ENCODE measurements around the gene UMAD1.

UMAD1 gene

GRCh38 chr7:7695111-7695817 is 54.7 kb downstream of the UMAD1 start:
- Histone ChIP-seq H3K36me3 (ENCODE audit: control insufficient read depth, insufficient read depth, low read length, severe bottlenecking) (no peaks in the 10 kb centered on the region), H3K4me3 (ENCODE audit: low read length) (no peak overlapping the region), H3K9me3 (ENCODE audit: control insufficient read depth, low read length) (no peaks in the 10 kb centered on the region), H3K4me1 (ENCODE audit: control insufficient read depth, insufficient read depth, low read length) (peaks cover 23% of the 10 kb centered on the region), H3K27me3 (replicated peaks; ENCODE audit: control insufficient read depth, insufficient read depth, low read length) (no peaks in the 10 kb centered on the region), H3K9ac (ENCODE audit: low read length) (no peak overlapping the region)
- DNase-seq (ENCODE audit: low read depth): no peak

GRCh38 chr7:7696458-7697119 is 56.0 kb downstream of the UMAD1 start:
- Histone ChIP-seq H3K4me1 (ENCODE audit: control insufficient read depth, insufficient read depth, low read length) (peaks cover 23% of the 10 kb centered on the region), H3K36me3 (ENCODE audit: control insufficient read depth, insufficient read depth, low read length, severe bottlenecking) (no peaks in the 10 kb centered on the region), H3K9me3 (ENCODE audit: control insufficient read depth, low read length) (no peaks in the 10 kb centered on the region), H3K27me3 (replicated peaks; ENCODE audit: control insufficient read depth, insufficient read depth, low read length) (no peaks in the 10 kb centered on the region), H3K4me3 (ENCODE audit: low read length) (peak overlapping the region; percentile 48), H3K9ac (ENCODE audit: low read length) (peak overlapping the region; percentile 14)
- peak; percentile 40 for DNase-seq (ENCODE audit: low read depth)

- peaks cover 23% of the 10 kb centered on the region for H3K4me1 ChIP-seq (ENCODE audit: control insufficient read depth, insufficient read depth, low read length)
- no peak overlapping the region for H3K9ac ChIP-seq (ENCODE audit: low read length)
- DNase-seq (ENCODE audit: low read depth): no peak
- H3K9me3 ChIP-seq (ENCODE audit: control insufficient read depth, low read length): no peaks in the 10 kb centered on the region
- no peaks in the 10 kb centered on the region for H3K36me3 ChIP-seq (ENCODE audit: control insufficient read depth, insufficient read depth, low read length, severe bottlenecking)
- H3K4me3 ChIP-seq (ENCODE audit: low read length): no peak overlapping the region
- H3K27me3 ChIP-seq (replicated peaks; ENCODE audit: control insufficient read depth, insufficient read depth, low read length): no peaks in the 10 kb centered on the region
Observed at GRCh38 chr7:7698930-7699329, 58.4 kb downstream of the UMAD1 start.

GRCh38 chr7:7699380-7699779 is 58.8 kb downstream of the UMAD1 start:
- DNase-seq (ENCODE audit: low read depth): no peak
- peaks cover 23% of the 10 kb centered on the region for H3K4me1 ChIP-seq (ENCODE audit: control insufficient read depth, insufficient read depth, low read length)
- no peaks in the 10 kb centered on the region for H3K9me3 ChIP-seq (ENCODE audit: control insufficient read depth, low read length)
- no peaks in the 10 kb centered on the region for H3K27me3 ChIP-seq (replicated peaks; ENCODE audit: control insufficient read depth, insufficient read depth, low read length)
- no peak overlapping the region for H3K9ac ChIP-seq (ENCODE audit: low read length)
- no peak overlapping the region for H3K4me3 ChIP-seq (ENCODE audit: low read length)
- H3K36me3 ChIP-seq (ENCODE audit: control insufficient read depth, insufficient read depth, low read length, severe bottlenecking): no peaks in the 10 kb centered on the region

GRCh38 chr7:7699970-7700369 is 59.4 kb downstream of the UMAD1 start:
- Histone ChIP-seq H3K36me3 (ENCODE audit: control insufficient read depth, insufficient read depth, low read length, severe bottlenecking) (no peaks in the 10 kb centered on the region), H3K27me3 (replicated peaks; ENCODE audit: control insufficient read depth, insufficient read depth, low read length) (no peaks in the 10 kb centered on the region), H3K9ac (ENCODE audit: low read length) (no peak overlapping the region), H3K4me1 (ENCODE audit: control insufficient read depth, insufficient read depth, low read length) (peaks cover 22% of the 10 kb centered on the region), H3K9me3 (ENCODE audit: control insufficient read depth, low read length) (no peaks in the 10 kb centered on the region), H3K4me3 (ENCODE audit: low read length) (no peak overlapping the region)
- no peak for DNase-seq (ENCODE audit: low read depth)

- no peak overlapping the region for H3K9ac ChIP-seq (ENCODE audit: low read length)
- no peaks in the 10 kb centered on the region for H3K9me3 ChIP-seq (ENCODE audit: control insufficient read depth, low read length)
- peaks cover 8% of the 10 kb centered on the region for H3K4me1 ChIP-seq (ENCODE audit: control insufficient read depth, insufficient read depth, low read length)
- no peak for DNase-seq (ENCODE audit: low read depth)
- H3K27me3 ChIP-seq (replicated peaks; ENCODE audit: control insufficient read depth, insufficient read depth, low read length): no peaks in the 10 kb centered on the region
- no peaks in the 10 kb centered on the region for H3K36me3 ChIP-seq (ENCODE audit: control insufficient read depth, insufficient read depth, low read length, severe bottlenecking)
- no peak overlapping the region for H3K4me3 ChIP-seq (ENCODE audit: low read length)
Observed at GRCh38 chr7:7701527-7701926, 61.0 kb downstream of the UMAD1 start.

GRCh38 chr7:7702826-7703225 is 62.3 kb downstream of the UMAD1 start:
- H3K4me3 ChIP-seq (ENCODE audit: low read length): no peak overlapping the region

GRCh38 chr7:7703427-7703826 is 62.9 kb downstream of the UMAD1 start:
- no peak overlapping the region for H3K4me3 ChIP-seq (ENCODE audit: low read length)
- H3K27me3 ChIP-seq (replicated peaks; ENCODE audit: control insufficient read depth, insufficient read depth, low read length): no peaks in the 10 kb centered on the region
- no peak for DNase-seq (ENCODE audit: low read depth)
- no peaks in the 10 kb centered on the region for H3K36me3 ChIP-seq (ENCODE audit: control insufficient read depth, insufficient read depth, low read length, severe bottlenecking)
- H3K4me1 ChIP-seq (ENCODE audit: control insufficient read depth, insufficient read depth, low read length): no peaks in the 10 kb centered on the region
- H3K9ac ChIP-seq (ENCODE audit: low read length): no peak overlapping the region
- H3K9me3 ChIP-seq (ENCODE audit: control insufficient read depth, low read length): no peaks in the 10 kb centered on the region

More at GRCh38 chr7:7702826-7703225, 62.3 kb downstream of the UMAD1 start:
- peak; percentile 52 for DNase-seq (ENCODE audit: low read depth)
- no peak overlapping the region for H3K9ac ChIP-seq (ENCODE audit: low read length)
- no peaks in the 10 kb centered on the region for H3K9me3 ChIP-seq (ENCODE audit: control insufficient read depth, low read length)
- no peaks in the 10 kb centered on the region for H3K4me1 ChIP-seq (ENCODE audit: control insufficient read depth, insufficient read depth, low read length)
- H3K27me3 ChIP-seq (replicated peaks; ENCODE audit: control insufficient read depth, insufficient read depth, low read length): no peaks in the 10 kb centered on the region
- no peaks in the 10 kb centered on the region for H3K36me3 ChIP-seq (ENCODE audit: control insufficient read depth, insufficient read depth, low read length, severe bottlenecking)

GRCh38 chr7:7704867-7705266 is 64.3 kb downstream of the UMAD1 start:
- no peak overlapping the region for H3K4me3 ChIP-seq (ENCODE audit: low read length)
- no peaks in the 10 kb centered on the region for H3K9me3 ChIP-seq (ENCODE audit: control insufficient read depth, low read length)
- no peaks in the 10 kb centered on the region for H3K27me3 ChIP-seq (replicated peaks; ENCODE audit: control insufficient read depth, insufficient read depth, low read length)
- H3K36me3 ChIP-seq (ENCODE audit: control insufficient read depth, insufficient read depth, low read length, severe bottlenecking): no peaks in the 10 kb centered on the region
- H3K9ac ChIP-seq (ENCODE audit: low read length): no peak overlapping the region
- H3K4me1 ChIP-seq (ENCODE audit: control insufficient read depth, insufficient read depth, low read length): no peaks in the 10 kb centered on the region
- DNase-seq (ENCODE audit: low read depth): no peak

- H3K9ac ChIP-seq (ENCODE audit: low read length): no peak overlapping the region
- no peaks in the 10 kb centered on the region for H3K4me1 ChIP-seq (ENCODE audit: control insufficient read depth, insufficient read depth, low read length)
- no peak for DNase-seq (ENCODE audit: low read depth)
- H3K27me3 ChIP-seq (replicated peaks; ENCODE audit: control insufficient read depth, insufficient read depth, low read length): no peaks in the 10 kb centered on the region
- no peak overlapping the region for H3K4me3 ChIP-seq (ENCODE audit: low read length)
- no peaks in the 10 kb centered on the region for H3K9me3 ChIP-seq (ENCODE audit: control insufficient read depth, low read length)
- no peaks in the 10 kb centered on the region for H3K36me3 ChIP-seq (ENCODE audit: control insufficient read depth, insufficient read depth, low read length, severe bottlenecking)
Observed at GRCh38 chr7:7705318-7705717, 64.8 kb downstream of the UMAD1 start.

GRCh38 chr7:7706101-7706511 is 65.6 kb downstream of the UMAD1 start:
- Histone ChIP-seq H3K27me3 (replicated peaks; ENCODE audit: control insufficient read depth, insufficient read depth, low read length) (no peaks in the 10 kb centered on the region), H3K4me1 (ENCODE audit: control insufficient read depth, insufficient read depth, low read length) (no peaks in the 10 kb centered on the region), H3K4me3 (ENCODE audit: low read length) (no peak overlapping the region), H3K36me3 (ENCODE audit: control insufficient read depth, insufficient read depth, low read length, severe bottlenecking) (no peaks in the 10 kb centered on the region), H3K9ac (ENCODE audit: low read length) (no peak overlapping the region), H3K9me3 (ENCODE audit: control insufficient read depth, low read length) (no peaks in the 10 kb centered on the region)
- no peak for DNase-seq (ENCODE audit: low read depth)

Data from adipocyte (in vitro differentiated cells).